Fibroblast of villous mesenchyme (primary cell): ENCODE results near the gene CACNA1D. TPM values are rescaled to one million over a fixed set of nuclear protein-coding genes. Genes with fewer than 3 reads are reported as not detected.
A peak's percentile ranks its signal among the peaks of the same experiment; 100 is the strongest.

Experiments used
- DNase-seq: peaks from one replicate; pipeline ENCODE4 v3.0.0-alpha.2; 2010; ENCODE audit warnings: low read depth
- H3K4me3 ChIP-seq: 2 replicates; pipeline ENCODE4 v1.5.1; 2011; ENCODE audit warnings: low read depth, mild to moderate bottlenecking, low read length
- CTCF ChIP-seq: IDR thresholded peaks from 2 replicates; pipeline ENCODE4 v1.5.1; 2012; ENCODE audit warnings: low read depth, mild to moderate bottlenecking, low read length; ENCODE audit not compliant: insufficient read depth
- total RNA-seq: library from RNA; depleted of rRNA; stranded (reverse); fragments of >200 nt; gene quantifications from 2 replicates; pipeline ENCODE4 v1.2.3, GENCODE V29; 2012

The CACNA1D gene
- total RNA-seq, 1 donor: not detected

DNA sequence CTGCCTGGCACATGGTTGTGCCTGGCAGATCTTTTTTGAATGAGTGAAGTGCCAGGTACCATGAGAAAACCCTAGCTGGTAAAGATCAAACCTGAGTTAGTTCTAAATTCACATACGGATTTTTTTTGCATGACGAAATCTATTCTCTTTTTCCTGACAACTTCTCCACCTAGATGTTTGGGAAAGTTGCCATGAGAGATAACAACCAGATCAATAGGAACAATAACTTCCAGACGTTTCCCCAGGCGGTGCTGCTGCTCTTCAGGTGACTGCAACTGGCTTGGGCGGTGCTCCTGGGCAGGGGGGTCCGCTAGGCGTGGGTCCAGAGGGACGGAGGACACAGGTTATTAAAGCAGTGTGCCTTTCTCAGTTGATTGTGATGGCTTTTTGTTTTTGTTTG, 280.0 kb downstream of the CACNA1D start:
- H3K4me3 ChIP-seq: no peak overlapping the region
- no peak for TF ChIP-seq CTCF
- DNase-seq: no peak

GRCh38 chr3:53775018-53775417, 280.6 kb downstream of the CACNA1D start:
- TF ChIP-seq CTCF: no peak
- H3K4me3 ChIP-seq: no peak overlapping the region
- no peak for DNase-seq

DNA sequence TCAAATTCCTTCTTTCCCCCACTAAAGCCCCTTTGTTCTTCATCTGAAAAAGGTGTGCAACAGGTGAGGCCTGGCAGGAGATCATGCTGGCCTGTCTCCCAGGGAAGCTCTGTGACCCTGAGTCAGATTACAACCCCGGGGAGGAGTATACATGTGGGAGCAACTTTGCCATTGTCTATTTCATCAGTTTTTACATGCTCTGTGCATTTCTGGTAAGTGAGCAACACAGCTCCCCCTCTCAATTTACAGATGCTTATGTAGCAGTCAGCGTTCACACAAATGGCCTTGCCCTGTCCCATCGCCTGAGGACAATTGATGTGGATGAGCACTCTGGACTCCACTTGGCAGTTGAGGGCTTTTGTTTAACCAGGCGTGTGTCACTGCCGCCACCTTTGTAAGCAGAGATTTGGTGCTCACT, 281.4 kb downstream of the CACNA1D start:
- TF ChIP-seq CTCF: no peak
- H3K4me3 ChIP-seq: no peak overlapping the region
- DNase-seq: no peak

DNA sequence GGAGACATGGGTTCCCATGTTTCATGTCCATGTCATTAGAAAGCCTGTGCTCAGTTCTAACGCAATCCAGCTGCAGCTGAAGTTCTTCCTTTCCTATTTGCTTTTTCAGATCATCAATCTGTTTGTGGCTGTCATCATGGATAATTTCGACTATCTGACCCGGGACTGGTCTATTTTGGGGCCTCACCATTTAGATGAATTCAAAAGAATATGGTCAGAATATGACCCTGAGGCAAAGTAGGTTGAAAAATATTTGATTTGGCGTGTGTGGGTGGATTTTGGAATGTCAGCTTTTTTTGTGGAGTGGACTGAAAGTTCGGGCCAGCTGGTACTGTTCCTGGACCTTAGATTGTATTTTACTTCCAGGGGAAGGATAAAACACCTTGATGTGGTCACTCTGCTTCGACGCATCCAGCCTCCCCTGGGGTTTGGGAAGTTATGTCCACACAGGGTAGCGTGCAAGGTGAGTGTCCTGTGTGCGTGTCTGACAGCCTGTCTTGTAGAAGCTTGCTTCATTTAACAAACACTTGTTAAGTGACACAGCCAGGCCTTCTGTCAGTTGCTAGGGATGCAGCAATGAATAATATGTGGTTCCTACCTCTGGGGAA, 282.2 kb downstream of the CACNA1D start:
- peak; percentile 6 for DNase-seq
- no peak overlapping the region for H3K4me3 ChIP-seq
- TF ChIP-seq CTCF: no peak

- DNase-seq: no peak
- TF ChIP-seq CTCF: no peak
- H3K4me3 ChIP-seq: no peak overlapping the region
These were observed 283.1 kb downstream of the CACNA1D start for GRCh38 chr3:53777468-53777867.

DNA sequence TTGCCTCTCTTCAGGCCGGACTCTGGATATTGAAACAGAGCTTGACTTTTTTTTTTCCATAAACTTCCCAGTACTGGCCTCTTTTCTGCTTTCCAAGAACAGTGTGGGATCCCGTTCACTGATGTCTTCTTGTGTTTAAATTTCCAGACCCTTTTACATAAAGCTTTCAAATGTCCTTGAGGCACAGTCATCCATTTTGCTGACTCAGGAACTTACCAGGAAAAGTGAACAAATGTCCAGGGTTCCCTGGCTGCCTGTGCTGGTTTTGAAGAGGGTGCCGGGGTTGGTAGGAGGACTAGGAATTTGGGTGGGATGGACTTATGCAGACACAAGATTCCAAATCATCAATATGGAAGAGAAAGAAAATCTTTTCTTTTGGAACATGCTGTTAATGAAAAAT, 283.7 kb downstream of the CACNA1D start:
- no peak for DNase-seq

More for the DNA sequence above, 283.7 kb downstream of the CACNA1D start:
- TF ChIP-seq CTCF: no peak
- no peak overlapping the region for H3K4me3 ChIP-seq
